ENCODE data around the gene OVOL3. TPM values are rescaled to one million over a fixed set of nuclear protein-coding genes. Genes with fewer than 3 reads are reported as not detected.

The OVOL3 gene
- total and polyA plus RNA-seq, 4 donors: not detected

GRCh38 chr19:36103842-36104552 lies 6.9 kb upstream of the OVOL3 start:
- no peak for DNase-seq (ENCODE audit: low spot score)
- no peak overlapping the region for H3K9ac ChIP-seq (ENCODE audit: low read depth in 1 of 2, low read length in 2 of 2)
- H3K36me3 ChIP-seq (ENCODE audit: control insufficient read depth in 4 of 4, insufficient read depth in 3 of 4, low read depth in 1 of 4, low read length in 3 of 4): no peaks in the 10 kb centered on the region
- no peak overlapping the region for H3K4me3 ChIP-seq (ENCODE audit: low read depth in 1 of 3, low read length in 3 of 3)
- no peaks in the 10 kb centered on the region for H3K9me3 ChIP-seq (ENCODE audit: control insufficient read depth in 4 of 4, low read length in 3 of 4)
- H3K4me1 ChIP-seq (ENCODE audit: control insufficient read depth in 4 of 4, insufficient read depth in 4 of 4, low read length in 3 of 4): no peaks in the 10 kb centered on the region
- H3K27ac ChIP-seq (ENCODE audit: low read depth in 1 of 2, low read length in 2 of 2): no peak overlapping the region
- 95% methylated on average over 12 of the region's 12 CpGs for WGBS
- no peaks in the 10 kb centered on the region for H3K27me3 ChIP-seq (ENCODE audit: control insufficient read depth in 4 of 4, insufficient read depth in 4 of 4, low read length in 3 of 4)
- TF ChIP-seq REST (IDR thresholded peaks at IDR 0.05): no peak
- no peak for TF ChIP-seq YY1 (IDR thresholded peaks at IDR 0.05)
- TF ChIP-seq EGR1 (IDR thresholded peaks at IDR 0.05; ENCODE audit: low read depth in 2 of 2): no peak
- no peak for TF ChIP-seq FOXA1 (IDR thresholded peaks at IDR 0.05)
- no peak for TF ChIP-seq HNF4A (conservative IDR thresholded peaks at IDR 0.05)
- no peak for TF ChIP-seq ZBTB33 (IDR thresholded peaks at IDR 0.05)
- TF ChIP-seq ATF3 (IDR thresholded peaks at IDR 0.05): no peak
- no peak for TF ChIP-seq CTCF (IDR thresholded peaks at IDR 0.05; ENCODE audit: low read depth, low read length, missing input control)
- no peak for TF ChIP-seq FOXA2 (IDR thresholded peaks at IDR 0.05)
- TF ChIP-seq TAF1 (conservative IDR thresholded peaks at IDR 0.05): no peak
- TF ChIP-seq RAD21 (IDR thresholded peaks at IDR 0.05): no peak
- no peak for TF ChIP-seq MAX (IDR thresholded peaks at IDR 0.05)
- TF ChIP-seq NR2F2 (IDR thresholded peaks at IDR 0.05): no peak

- no peak overlapping the region for H3K9ac ChIP-seq (ENCODE audit: low read depth in 1 of 2, low read length in 2 of 2)
- H3K27ac ChIP-seq (ENCODE audit: low read depth in 1 of 2, low read length in 2 of 2): no peak overlapping the region
- no peaks in the 10 kb centered on the region for H3K27me3 ChIP-seq (ENCODE audit: control insufficient read depth in 4 of 4, insufficient read depth in 4 of 4, low read length in 3 of 4)
- DNase-seq (ENCODE audit: low spot score): no peak
- WGBS: 96% methylated on average over 6 of the region's 6 CpGs
- H3K9me3 ChIP-seq (ENCODE audit: control insufficient read depth in 4 of 4, low read length in 3 of 4): no peaks in the 10 kb centered on the region
- H3K36me3 ChIP-seq (ENCODE audit: control insufficient read depth in 4 of 4, insufficient read depth in 3 of 4, low read depth in 1 of 4, low read length in 3 of 4): peaks cover 0 to 3% (median 0%) of the 10 kb centered on the region in 4 donors
- no peaks in the 10 kb centered on the region for H3K4me1 ChIP-seq (ENCODE audit: control insufficient read depth in 4 of 4, insufficient read depth in 4 of 4, low read length in 3 of 4)
- H3K4me3 ChIP-seq (ENCODE audit: low read depth in 1 of 3, low read length in 3 of 3): no peak overlapping the region
- no peak for TF ChIP-seq RAD21 (IDR thresholded peaks at IDR 0.05)
- TF ChIP-seq ATF3 (IDR thresholded peaks at IDR 0.05): no peak
- TF ChIP-seq CTCF (IDR thresholded peaks at IDR 0.05; ENCODE audit: low read depth, low read length, missing input control): no peak
- TF ChIP-seq REST (IDR thresholded peaks at IDR 0.05): no peak
- no peak for TF ChIP-seq HNF4A (conservative IDR thresholded peaks at IDR 0.05)
- TF ChIP-seq YY1 (IDR thresholded peaks at IDR 0.05): no peak
- TF ChIP-seq TAF1 (conservative IDR thresholded peaks at IDR 0.05): no peak
- no peak for TF ChIP-seq FOXA1 (IDR thresholded peaks at IDR 0.05)
These were observed 4.5 kb upstream of the OVOL3 start for GRCh38 chr19:36106441-36106840.
